ENCODE measurements around the gene EEPD1.

- TF ChIP-seq CTCF (IDR thresholded peaks at IDR 0.05; ENCODE audit: extremely low read depth in 1 of 2, insufficient read depth in 1 of 2, low read depth in 1 of 2, low read length in 2 of 2): no peak
- no peak for TF ChIP-seq MYC (IDR thresholded peaks at IDR 0.05; ENCODE audit: low read depth, low read length)
- no peak for TF ChIP-seq POLR2A (IDR thresholded peaks at IDR 0.05; ENCODE audit: low read depth, low read length)
- no peak for TF ChIP-seq EZH2 (IDR thresholded peaks at IDR 0.05; ENCODE audit: borderline replicate concordance, low read depth, low read length, severe bottlenecking)
Observed at GRCh38 chr7:36204929-36205635, 52.0 kb downstream of the EEPD1 start.
